HepG2 (cell line): ENCODE data around the gene SNAP91. TPM values are rescaled to one million over a fixed set of nuclear protein-coding genes. Genes with fewer than 3 reads are reported as not detected.

Source experiments
- ATAC-seq: fragments of 200-7000 bp; cut with Tn5 transposase; 3 replicates; pipeline ENCODE4 v1.9.1; 2020; ENCODE audit warnings: mild to moderate bottlenecking, moderate library complexity
- BruUV-seq: library from RNA; stranded (reverse); fragments of 400-500 nt; replicated peaks from 2 replicates; lab custom pipeline; 2021; lab: Mats Ljungman, UMichigan
- CTCF ChIA-PET: fragments of 300-600 bp; formaldehyde crosslinking; extraction: SDS; loops from one replicate; lab custom pipeline; 2021; ENCODE audit warnings: low total read pairs, inconsistent platforms, low intra/inter-chr PET ratio; lab: Yijun Ruan, JAX
- POLR2A ChIA-PET: fragments of 350-600 bp; sonication (Branson Sonifier 250); formaldehyde crosslinking; loops from one replicate; lab custom pipeline; 2020; ENCODE audit warnings: antibody characterized with exemption, inconsistent platforms; lab: Yijun Ruan, JAX
- DNase-seq: peaks from one replicate; pipeline ENCODE4 v3.0.0-alpha.2; 2015; ENCODE audit warnings: low spot score
- FAIRE-seq: peaks from 3 replicates; lab custom pipeline; 2011; peaks lifted over from hg19 to GRCh38; lab: Jason Lieb, UNC
- H2AFZ ChIP-seq: one replicate; pipeline ENCODE4 v1.6.1; 2011; ENCODE audit warnings: low read length, inconsistent platforms
- H3K27ac ChIP-seq: fragments of 300-600 bp; 3 replicates; pipeline ENCODE4 v1.8.0; 2011; ENCODE audit warnings: mixed run types, mild to moderate bottlenecking, mixed read lengths, low read length, inconsistent platforms; ENCODE audit not compliant: insufficient read depth; ENCODE audit errors: extremely low read length
- H3K27me3 ChIP-seq, 2 experiments: fragments of 200-600 bp in 1 of 2; 2 replicates in 1 of 2; 3 replicates in 1 of 2; pipeline versions ENCODE4 v1.6.0 to v1.8.0; 2011; ENCODE audit warnings: low read length in 2 of 2, mild to moderate bottlenecking in 2 of 2, moderate library complexity in 2 of 2, inconsistent platforms in 1 of 2; ENCODE audit not compliant: insufficient read depth in 2 of 2, control insufficient read depth in 1 of 2
- H3K36me3 ChIP-seq, 2 experiments: fragments of 200-600 bp in 1 of 2; replicated peaks in 1 of 2; 2 replicates in 1 of 2; 3 replicates in 1 of 2; pipeline versions ENCODE4 v1.5.1 to v1.8.0; 2011; ENCODE audit warnings: low read length in 2 of 2, inconsistent platforms in 1 of 2; ENCODE audit not compliant: insufficient read depth in 2 of 2, control insufficient read depth in 1 of 2
- H3K4me1 ChIP-seq: 2 replicates; pipeline ENCODE4 v1.5.1; 2012; ENCODE audit warnings: low read length, inconsistent platforms; ENCODE audit not compliant: insufficient read depth
- H3K4me2 ChIP-seq: 2 replicates; pipeline ENCODE4 v1.6.0; 2011; ENCODE audit warnings: low read depth, low read length, inconsistent platforms
- H3K4me3 ChIP-seq, 3 experiments: fragments of 200-600 bp in 1 of 3; sonication (generic), shearing (Covaris generic) in 1 of 3; replicated peaks in 1 of 3; 2 replicates each; pipeline ENCODE4 v1.5.1; 2011 to 2016; ENCODE audit warnings: low read length in 3 of 3, inconsistent platforms in 2 of 3, low read depth in 2 of 3, mild to moderate bottlenecking in 2 of 3, control low read depth in 1 of 3, mixed read lengths in 1 of 3; ENCODE audit not compliant: insufficient read depth in 1 of 3
- H3K79me2 ChIP-seq: one replicate; pipeline ENCODE4 v1.6.1; 2011; ENCODE audit warnings: low read length, inconsistent platforms; ENCODE audit not compliant: insufficient read depth
- H3K9ac ChIP-seq: 2 replicates; pipeline ENCODE4 v1.6.0; 2011; ENCODE audit warnings: mild to moderate bottlenecking, low read depth, low read length, inconsistent platforms; ENCODE audit not compliant: insufficient read depth
- H3K9me3 ChIP-seq: 2 replicates; pipeline ENCODE4 v1.5.1; 2012; ENCODE audit warnings: mild to moderate bottlenecking, low read length
- H4K20me1 ChIP-seq: 2 replicates; pipeline ENCODE4 v1.6.0; 2011; ENCODE audit warnings: inconsistent platforms, mild to moderate bottlenecking, low read length, moderate library complexity; ENCODE audit not compliant: insufficient read depth
- NFE2 ChIP-seq: sonication (generic); formaldehyde crosslinking; IDR thresholded peaks from 2 replicates; pipeline ENCODE4 v1.4.0; 2020; ENCODE audit warnings: missing genetic modification reagents
- NR2F6 ChIP-seq, 2 experiments: IDR thresholded peaks; 2 replicates each; pipeline ENCODE4 v1.6.1; 2016; ENCODE audit warnings: antibody characterized with exemption in 1 of 2, mild to moderate bottlenecking in 1 of 2
- SMC3 ChIP-seq: IDR thresholded peaks from 2 replicates; pipeline ENCODE4 v1.6.1; 2011; ENCODE audit warnings: low read length, improper control_type of control experiment
- STAG1 ChIP-seq: sonication (generic); formaldehyde crosslinking; IDR thresholded peaks from 2 replicates; pipeline ENCODE4 v1.4.0; 2020; ENCODE audit warnings: missing genetic modification reagents
- ZFP37 ChIP-seq: sonication (generic); formaldehyde crosslinking; IDR thresholded peaks from 2 replicates; pipeline ENCODE4 v1.4.0; 2020; ENCODE audit warnings: missing genetic modification reagents, borderline replicate concordance
- WGBS: methylation state at CpG from one replicate; pipeline ENCODE4 v1.1.6; 2017; ENCODE audit warnings: low lambda C conversion rate; 5-methylcytosine and 5-hydroxymethylcytosine counted together
- in situ Hi-C: cut with HindIII; loops from 2 replicates; pipeline ENCODE4 v1.10.0; 2017; ENCODE audit warnings: low pct_unique_long_range_greater_than_20kb; ENCODE audit not compliant: extremely low pct_ligation_motif_present
- intact Hi-C: fragments of 100-400 bp; cut with micrococcal nuclease; formaldehyde crosslinking; loops from one replicate; pipeline ENCODE4 v1.10.0; 2022; ENCODE audit not compliant: unreplicated experiment
- polyA plus RNA-seq, 8 experiments: library from polyadenylated mRNA; depleted of rRNA in 3 of 8; stranded (reverse) in 7 of 8; unstranded in 1 of 8; fragments of >200 nt; fragmentation: Illumina TruSeq in 4 of 8; extraction: Trizol in 4 of 8; gene quantifications; 2 replicates each; pipeline versions ENCODE4 v1.2.1 to v1.2.3, GENCODE V29; 2011 to 2016; ENCODE audit warnings: low read depth in 4 of 8, missing spikeins in 1 of 8, mixed read lengths in 1 of 8; ENCODE audit not compliant: insufficient read depth in 1 of 8
- total RNA-seq, 5 experiments: library from RNA; depleted of rRNA; stranded (reverse); fragments of >200 nt; fragmentation: Illumina TruSeq; extraction: Trizol; gene quantifications; 2 replicates each; pipeline ENCODE4 v1.2.3, GENCODE V29; 2016; ENCODE audit warnings: low read depth in 1 of 5
- TF ChIP-seq, protein P1 (sequence below): sonication (generic); formaldehyde crosslinking; IDR thresholded peaks from 2 replicates; pipeline ENCODE4 v1.5.0; 2020; ENCODE audit warnings: mild to moderate bottlenecking, missing genetic modification reagents, moderate library complexity

The SNAP91 gene
- total and polyA plus RNA-seq, 2 of the 13 experiments (the other 11 are each of a cell fraction or from before 2014, with no cell fraction given): not detected

DNA sequence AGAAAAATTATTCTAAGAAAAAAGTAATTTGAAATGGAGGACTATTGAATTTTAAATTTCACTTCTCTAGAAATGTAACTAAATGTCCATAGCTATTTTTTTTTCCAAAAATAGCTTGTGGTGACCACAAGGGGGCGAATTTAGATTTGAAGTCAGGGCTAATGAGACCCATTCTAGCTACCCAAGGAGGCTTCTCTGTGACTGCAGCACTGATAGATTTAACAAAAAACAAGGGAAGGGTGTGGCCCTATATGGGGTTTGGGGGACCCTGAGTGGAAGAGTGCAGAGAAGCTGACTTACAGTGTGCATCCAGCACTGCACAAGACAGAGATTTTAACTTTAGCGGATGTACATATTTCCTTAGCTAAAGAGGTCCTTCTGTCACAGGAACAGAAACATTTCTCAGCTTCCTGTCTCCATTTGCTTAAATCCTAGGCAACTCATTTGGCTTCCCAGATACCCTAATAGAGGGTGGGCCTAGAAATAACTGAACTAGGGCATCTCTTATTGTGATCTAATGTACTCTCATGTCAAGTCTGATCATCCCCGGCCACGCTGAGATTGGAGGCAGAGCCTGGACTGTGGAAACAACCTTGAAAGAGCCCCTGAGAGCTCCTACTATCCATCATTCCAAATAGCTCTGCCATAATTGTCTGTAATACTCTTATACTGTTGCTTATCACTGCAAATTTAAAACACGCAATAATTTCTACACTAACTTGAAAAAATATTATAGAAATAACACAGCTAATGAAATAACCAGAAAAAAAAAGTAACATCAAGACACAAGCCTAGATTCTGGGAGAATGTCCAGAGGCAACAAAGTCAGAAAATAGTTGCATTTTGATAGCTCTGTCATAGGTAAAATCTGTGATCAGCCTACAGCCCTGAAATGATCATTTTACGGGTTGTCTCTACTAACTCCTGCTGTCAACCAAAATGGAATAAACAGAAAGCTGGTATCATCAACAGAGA, 93.6 kb downstream of the SNAP91 start:
- Histone ChIP-seq H3K36me3 (no peaks in the 10 kb centered on the region), H2AFZ (no peak overlapping the region), H3K4me1 (no peaks in the 10 kb centered on the region), H3K4me2 (no peak overlapping the region), H3K9ac (no peak overlapping the region), H3K4me3 (no peak overlapping the region), H4K20me1 (no peaks in the 10 kb centered on the region), H3K79me2 (no peaks in the 10 kb centered on the region), H3K27me3 (no peaks in the 10 kb centered on the region), H3K27ac (no peak overlapping the region), H3K9me3 (no peaks in the 10 kb centered on the region)
- FAIRE-seq (no peak), ATAC-seq (peak; percentile 69), DNase-seq (peak; percentile 18)
- in situ Hi-C loops: loop anchor here (10.0 kb wide), 1 partner anchor 609 kb away; the partner anchor contains the start of gene CEP162
- no peak for TF ChIP-seq NR2F6 (IDR thresholded peaks at IDR 0.05)
- no peak for TF ChIP-seq NR2F6 (CRISPR knock-in tag; IDR thresholded peaks at IDR 0.05)
- TF ChIP-seq SMC3: peak; percentile 47
- no peak for TF ChIP-seq NFE2
- peak; percentile 37 for TF ChIP-seq STAG1
- no peak for TF ChIP-seq ZFP37 (CRISPR knock-in tag)
- TF ChIP-seq, protein P1, sequence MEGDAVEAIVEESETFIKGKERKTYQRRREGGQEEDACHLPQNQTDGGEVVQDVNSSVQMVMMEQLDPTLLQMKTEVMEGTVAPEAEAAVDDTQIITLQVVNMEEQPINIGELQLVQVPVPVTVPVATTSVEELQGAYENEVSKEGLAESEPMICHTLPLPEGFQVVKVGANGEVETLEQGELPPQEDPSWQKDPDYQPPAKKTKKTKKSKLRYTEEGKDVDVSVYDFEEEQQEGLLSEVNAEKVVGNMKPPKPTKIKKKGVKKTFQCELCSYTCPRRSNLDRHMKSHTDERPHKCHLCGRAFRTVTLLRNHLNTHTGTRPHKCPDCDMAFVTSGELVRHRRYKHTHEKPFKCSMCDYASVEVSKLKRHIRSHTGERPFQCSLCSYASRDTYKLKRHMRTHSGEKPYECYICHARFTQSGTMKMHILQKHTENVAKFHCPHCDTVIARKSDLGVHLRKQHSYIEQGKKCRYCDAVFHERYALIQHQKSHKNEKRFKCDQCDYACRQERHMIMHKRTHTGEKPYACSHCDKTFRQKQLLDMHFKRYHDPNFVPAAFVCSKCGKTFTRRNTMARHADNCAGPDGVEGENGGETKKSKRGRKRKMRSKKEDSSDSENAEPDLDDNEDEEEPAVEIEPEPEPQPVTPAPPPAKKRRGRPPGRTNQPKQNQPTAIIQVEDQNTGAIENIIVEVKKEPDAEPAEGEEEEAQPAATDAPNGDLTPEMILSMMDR (CRISPR knock-in tag): peak; percentile 53
- intact Hi-C loops: loop anchor here (1.0 to 10.0 kb wide), 3 partner anchors 189 to 605 kb away; no protein-coding TSS in a partner anchor
- CTCF ChIA-PET: no interaction called here
- POLR2A ChIA-PET: no interaction called here
- WGBS: 26% methylated on average over 6 of the region's 6 CpGs
- BruUV-seq: no TSS peak
